Spleen (tissue), 3 donors: Measurements from ENCODE around the gene CYS1.

Experiments used
- POLR2A ChIP-seq, 3 donors: fragments of 450-650 bp; IDR thresholded peaks; one replicate each; pipeline ENCODE4 v1.5.1; 2017; ENCODE audit warnings: antibody characterized with exemption in 3 of 3, mild to moderate bottlenecking in 1 of 3
- POLR2AphosphoS5 ChIP-seq, 3 donors: sonication (generic); formaldehyde crosslinking; IDR thresholded peaks; one replicate each; pipeline ENCODE4 v1.5.1; 2017; ENCODE audit warnings: antibody characterized with exemption in 3 of 3

- TF ChIP-seq POLR2AphosphoS5 (IDR thresholded peaks at IDR 0.05) (peak; percentile 54 to 80 (median 79)), POLR2A (IDR thresholded peaks at IDR 0.05) (no peak)
Measured at GRCh38 chr2:10120158-10120876, 40.1 kb upstream of the CYS1 start.
